Measurements from ENCODE around the gene PIK3R1.

Gene PIK3R1

GRCh38 chr5:68176253-68176652 lies 39.3 kb upstream of the PIK3R1 start:
- in situ Hi-C loops (cut with MboI; ENCODE audit: low pct_unique_long_range_greater_than_20kb, low sequenced_read_pairs, unreplicated experiment) = no loop called here
- TF ChIP-seq, protein P1, sequence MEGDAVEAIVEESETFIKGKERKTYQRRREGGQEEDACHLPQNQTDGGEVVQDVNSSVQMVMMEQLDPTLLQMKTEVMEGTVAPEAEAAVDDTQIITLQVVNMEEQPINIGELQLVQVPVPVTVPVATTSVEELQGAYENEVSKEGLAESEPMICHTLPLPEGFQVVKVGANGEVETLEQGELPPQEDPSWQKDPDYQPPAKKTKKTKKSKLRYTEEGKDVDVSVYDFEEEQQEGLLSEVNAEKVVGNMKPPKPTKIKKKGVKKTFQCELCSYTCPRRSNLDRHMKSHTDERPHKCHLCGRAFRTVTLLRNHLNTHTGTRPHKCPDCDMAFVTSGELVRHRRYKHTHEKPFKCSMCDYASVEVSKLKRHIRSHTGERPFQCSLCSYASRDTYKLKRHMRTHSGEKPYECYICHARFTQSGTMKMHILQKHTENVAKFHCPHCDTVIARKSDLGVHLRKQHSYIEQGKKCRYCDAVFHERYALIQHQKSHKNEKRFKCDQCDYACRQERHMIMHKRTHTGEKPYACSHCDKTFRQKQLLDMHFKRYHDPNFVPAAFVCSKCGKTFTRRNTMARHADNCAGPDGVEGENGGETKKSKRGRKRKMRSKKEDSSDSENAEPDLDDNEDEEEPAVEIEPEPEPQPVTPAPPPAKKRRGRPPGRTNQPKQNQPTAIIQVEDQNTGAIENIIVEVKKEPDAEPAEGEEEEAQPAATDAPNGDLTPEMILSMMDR (IDR thresholded peaks at IDR 0.05; ENCODE audit: extremely low read depth, insufficient read depth, missing control alignments) = no peak
- DNase-seq (ENCODE audit: low spot score) = no peak

GRCh38 chr5:68176802-68177479 lies 38.6 kb upstream of the PIK3R1 start:
- in situ Hi-C loops (cut with MboI; ENCODE audit: low pct_unique_long_range_greater_than_20kb, low sequenced_read_pairs, unreplicated experiment) = no loop called here
- DNase-seq (ENCODE audit: low spot score) = no peak
- TF ChIP-seq, protein P1 (IDR thresholded peaks at IDR 0.05; ENCODE audit: extremely low read depth, insufficient read depth, missing control alignments) = no peak

GRCh38 chr5:68177676-68178075 lies 37.9 kb upstream of the PIK3R1 start:
- no peak for DNase-seq (ENCODE audit: low spot score)
- TF ChIP-seq, protein P1 (IDR thresholded peaks at IDR 0.05; ENCODE audit: extremely low read depth, insufficient read depth, missing control alignments) = no peak
- in situ Hi-C loops (cut with MboI; ENCODE audit: low pct_unique_long_range_greater_than_20kb, low sequenced_read_pairs, unreplicated experiment) = no loop called here

- DNase-seq (ENCODE audit: low spot score) = no peak
- TF ChIP-seq, protein P1 (IDR thresholded peaks at IDR 0.05; ENCODE audit: extremely low read depth, insufficient read depth, missing control alignments) = no peak
- in situ Hi-C loops (cut with MboI; ENCODE audit: low pct_unique_long_range_greater_than_20kb, low sequenced_read_pairs, unreplicated experiment) = no loop called here
Measured at GRCh38 chr5:68178579-68178978, 37.0 kb upstream of the PIK3R1 start.

DNA sequence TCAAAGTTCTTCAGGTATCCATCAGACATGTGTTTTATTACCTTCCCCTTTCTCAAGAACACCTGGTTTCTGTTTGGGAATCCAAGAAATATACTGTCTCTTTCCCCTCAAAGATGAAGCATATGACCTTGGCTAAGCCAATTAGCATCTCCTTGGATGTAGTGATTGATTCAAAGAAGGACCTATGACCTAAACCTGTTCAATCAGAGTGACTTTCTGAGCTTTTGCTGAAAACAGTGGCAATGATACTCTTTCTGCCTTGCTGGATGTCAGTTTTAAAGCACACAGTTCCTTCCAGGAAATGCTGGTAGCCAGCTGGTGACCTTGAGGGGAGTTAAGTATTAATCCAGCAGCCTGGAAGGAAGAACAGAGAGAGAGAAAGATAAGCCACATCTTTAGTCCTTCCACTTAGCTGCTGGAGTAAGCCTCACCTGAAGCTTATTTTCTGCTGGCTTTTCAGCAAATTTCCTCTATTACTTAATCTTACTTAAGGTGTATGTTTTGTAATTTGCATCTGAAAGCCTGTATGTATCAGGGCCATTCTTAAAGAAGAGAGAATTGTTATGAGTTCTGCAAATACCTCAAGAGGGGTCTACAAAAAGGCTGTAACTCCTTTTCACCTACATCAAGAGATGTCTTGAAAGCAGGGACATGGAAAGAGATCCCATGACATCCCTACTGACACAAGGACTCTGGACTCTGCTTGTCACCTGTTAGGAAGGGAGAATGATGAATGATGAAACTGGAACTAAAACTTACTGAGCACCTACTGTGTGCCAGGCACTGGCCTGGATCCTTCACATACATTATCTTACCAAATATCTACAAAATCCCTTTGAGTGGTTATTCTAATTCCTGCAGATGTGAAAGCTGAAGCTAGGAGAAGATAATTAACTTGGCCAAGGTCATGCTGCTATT lies 35.2 kb upstream of the PIK3R1 start:
- in situ Hi-C loops (cut with MboI; ENCODE audit: low pct_unique_long_range_greater_than_20kb, low sequenced_read_pairs, unreplicated experiment) = no loop called here
- no peak for DNase-seq (ENCODE audit: low spot score)
- TF ChIP-seq, protein P1 (IDR thresholded peaks at IDR 0.05; ENCODE audit: extremely low read depth, insufficient read depth, missing control alignments) = no peak

DNA sequence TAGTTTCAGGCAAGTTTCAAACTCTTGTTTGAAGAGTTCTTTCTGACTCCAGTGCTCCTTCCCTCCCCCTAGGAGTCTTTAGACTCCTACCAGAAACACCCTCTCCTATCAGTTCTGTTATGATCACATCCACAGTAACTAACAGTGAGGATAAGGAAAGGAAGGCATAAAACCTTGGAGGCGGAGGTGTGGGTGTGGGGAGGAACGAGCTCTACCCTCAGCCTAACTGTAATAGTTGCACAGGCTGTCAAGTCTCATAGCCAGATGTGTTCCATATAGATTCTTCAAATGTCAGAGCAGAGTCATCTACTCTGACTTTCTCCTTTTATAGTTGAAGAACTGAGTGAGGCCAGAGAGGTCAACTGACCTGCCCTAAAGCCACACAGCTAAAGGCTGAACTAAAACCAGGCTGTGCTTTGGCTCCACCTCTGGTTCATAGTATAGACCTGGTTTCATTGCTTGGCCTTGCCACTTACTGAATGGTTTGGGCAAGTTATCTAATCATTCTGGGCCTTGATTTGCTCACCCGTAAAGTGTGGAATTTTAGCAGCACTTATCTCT lies 34.4 kb upstream of the PIK3R1 start:
- in situ Hi-C loops (cut with MboI; ENCODE audit: low pct_unique_long_range_greater_than_20kb, low sequenced_read_pairs, unreplicated experiment) = no loop called here
- no peak for DNase-seq (ENCODE audit: low spot score)
- TF ChIP-seq, protein P1 (IDR thresholded peaks at IDR 0.05; ENCODE audit: extremely low read depth, insufficient read depth, missing control alignments) = no peak
